Loucy (cell line): ENCODE measurements around the gene BABAM2.

Source experiments
- H2AFZ ChIP-seq: fragments of 200-600 bp; sonication (generic); 2 replicates; pipeline ENCODE4 v1.6.0; 2016; ENCODE audit warnings: antibody characterized with exemption, mild to moderate bottlenecking, low read length, moderate library complexity
- H3F3A ChIP-seq: fragments of 200-600 bp; 2 replicates; pipeline ENCODE4 v1.6.0; 2016; ENCODE audit warnings: antibody characterized with exemption, low read depth, mild to moderate bottlenecking
- H3K27me3 ChIP-seq: fragments of 200-600 bp; sonication (generic); 2 replicates; pipeline ENCODE4 v1.6.1; 2014; ENCODE audit warnings: low read length, mild to moderate bottlenecking; ENCODE audit not compliant: insufficient read depth, poor library complexity, severe bottlenecking
- H3K36me3 ChIP-seq: fragments of 200-600 bp; sonication (generic); 2 replicates; pipeline ENCODE4 v1.6.1; 2016; ENCODE audit warnings: low read length; ENCODE audit not compliant: insufficient read depth
- H3K4me1 ChIP-seq: fragments of 200-600 bp; sonication (generic); 2 replicates; pipeline ENCODE4 v1.5.1; 2014; ENCODE audit warnings: low read length, mild to moderate bottlenecking; ENCODE audit not compliant: insufficient read depth, poor library complexity, severe bottlenecking
- H3K4me2 ChIP-seq: fragments of 200-600 bp; sonication (generic); 2 replicates; pipeline ENCODE4 v1.6.0; 2014; ENCODE audit warnings: antibody characterized with exemption, low read length, low read depth, mild to moderate bottlenecking; ENCODE audit not compliant: poor library complexity, severe bottlenecking
- H3K4me3 ChIP-seq: fragments of 200-600 bp; sonication (generic); 2 replicates; pipeline ENCODE4 v1.5.1; 2014; ENCODE audit warnings: low read length, mild to moderate bottlenecking, mixed read lengths; ENCODE audit not compliant: poor library complexity, severe bottlenecking
- H3K79me2 ChIP-seq: fragments of 200-600 bp; sonication (generic); 2 replicates; pipeline ENCODE4 v1.6.1; 2014; ENCODE audit warnings: low read length; ENCODE audit not compliant: insufficient read depth
- H3K9ac ChIP-seq: fragments of 200-600 bp; sonication (generic); 2 replicates; pipeline ENCODE4 v1.6.0; 2014; ENCODE audit warnings: mild to moderate bottlenecking, low read depth, low read length, moderate library complexity; ENCODE audit not compliant: poor library complexity, severe bottlenecking
- H3K9me2 ChIP-seq: fragments of 200-600 bp; sonication (generic); replicated peaks from 2 replicates; pipeline ENCODE4 v1.6.1; 2016; ENCODE audit warnings: low read depth, low read length, mixed read lengths
- H3K9me3 ChIP-seq: fragments of 200-600 bp; sonication (generic); 2 replicates; pipeline ENCODE4 v1.6.1; 2014; ENCODE audit warnings: mild to moderate bottlenecking, antibody characterized with exemption, low read length, low read depth; ENCODE audit not compliant: insufficient read depth
- H4K20me1 ChIP-seq: fragments of 200-600 bp; sonication (generic); 2 replicates; pipeline ENCODE4 v1.6.0; 2014; ENCODE audit warnings: antibody characterized with exemption, low read length, mild to moderate bottlenecking; ENCODE audit not compliant: insufficient read depth, poor library complexity, severe bottlenecking
- EZH2phosphoT487 ChIP-seq: fragments of 200-600 bp; IDR thresholded peaks from 2 replicates; pipeline ENCODE4 v1.6.1; 2018; ENCODE audit warnings: antibody characterized with exemption, mild to moderate bottlenecking, moderate library complexity, borderline replicate concordance
- TF ChIP-seq, protein P1 (sequence below): fragments of 200-600 bp; sonication (generic); conservative IDR thresholded peaks from 2 replicates; pipeline ENCODE4 v1.5.1; 2014; ENCODE audit warnings: mild to moderate bottlenecking, antibody characterized with exemption, low read length

BABAM2 gene

DNA sequence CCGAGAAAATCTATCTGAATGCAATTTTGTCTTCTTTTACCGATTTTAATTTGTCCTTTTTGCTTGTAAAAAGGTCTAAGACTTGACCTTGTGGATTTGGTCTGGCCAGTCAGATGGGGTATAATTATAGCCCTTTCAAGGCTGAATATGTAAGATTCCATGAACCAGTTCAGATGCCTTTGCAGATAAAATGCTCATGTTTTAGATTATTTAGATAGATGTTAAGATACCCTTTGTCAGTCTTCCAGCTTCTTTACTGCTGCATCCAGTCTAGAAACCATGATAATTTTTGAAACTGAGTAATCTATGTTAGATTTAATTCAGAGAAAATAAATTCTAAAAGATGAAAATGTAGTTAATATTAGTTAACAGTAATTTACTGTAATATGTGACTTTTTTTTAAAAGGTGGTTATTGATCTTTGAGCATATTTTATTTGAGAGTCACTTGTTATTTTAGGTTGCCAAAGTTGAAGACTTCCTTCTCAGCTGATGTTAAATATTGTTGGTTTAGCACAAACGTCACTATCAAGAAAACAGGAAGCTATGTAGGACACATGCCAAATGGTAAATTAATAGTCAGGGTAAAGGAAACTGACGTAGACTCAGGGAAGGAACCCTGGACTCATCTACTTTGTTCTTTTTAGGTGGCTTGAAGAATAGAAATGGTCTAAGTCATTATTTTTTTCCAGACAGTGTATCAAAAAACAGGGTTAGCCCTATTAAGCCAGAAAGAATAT is 29.8 kb downstream of the BABAM2 start:
- no peak for TF ChIP-seq EZH2phosphoT487
- TF ChIP-seq, protein P1, sequence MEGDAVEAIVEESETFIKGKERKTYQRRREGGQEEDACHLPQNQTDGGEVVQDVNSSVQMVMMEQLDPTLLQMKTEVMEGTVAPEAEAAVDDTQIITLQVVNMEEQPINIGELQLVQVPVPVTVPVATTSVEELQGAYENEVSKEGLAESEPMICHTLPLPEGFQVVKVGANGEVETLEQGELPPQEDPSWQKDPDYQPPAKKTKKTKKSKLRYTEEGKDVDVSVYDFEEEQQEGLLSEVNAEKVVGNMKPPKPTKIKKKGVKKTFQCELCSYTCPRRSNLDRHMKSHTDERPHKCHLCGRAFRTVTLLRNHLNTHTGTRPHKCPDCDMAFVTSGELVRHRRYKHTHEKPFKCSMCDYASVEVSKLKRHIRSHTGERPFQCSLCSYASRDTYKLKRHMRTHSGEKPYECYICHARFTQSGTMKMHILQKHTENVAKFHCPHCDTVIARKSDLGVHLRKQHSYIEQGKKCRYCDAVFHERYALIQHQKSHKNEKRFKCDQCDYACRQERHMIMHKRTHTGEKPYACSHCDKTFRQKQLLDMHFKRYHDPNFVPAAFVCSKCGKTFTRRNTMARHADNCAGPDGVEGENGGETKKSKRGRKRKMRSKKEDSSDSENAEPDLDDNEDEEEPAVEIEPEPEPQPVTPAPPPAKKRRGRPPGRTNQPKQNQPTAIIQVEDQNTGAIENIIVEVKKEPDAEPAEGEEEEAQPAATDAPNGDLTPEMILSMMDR: no peak
- Histone ChIP-seq H4K20me1 (no peaks in the 10 kb centered on the region), H3K4me3 (no peak overlapping the region), H2AFZ (no peak overlapping the region), H3K27me3 (no peaks in the 10 kb centered on the region), H3K79me2 (0 out of 2 replicates have a peak, but pooled peaks cover 4% of the 10 kb centered on the region), H3K36me3 (no peaks in the 10 kb centered on the region), H3F3A (no peaks in the 10 kb centered on the region), H3K9ac (no peak overlapping the region), H3K9me3 (no peaks in the 10 kb centered on the region), H3K4me2 (peak overlapping the region; percentile 1), H3K4me1 (peaks cover 19% of the 10 kb centered on the region), H3K9me2 (no peaks in the 10 kb centered on the region)

DNA sequence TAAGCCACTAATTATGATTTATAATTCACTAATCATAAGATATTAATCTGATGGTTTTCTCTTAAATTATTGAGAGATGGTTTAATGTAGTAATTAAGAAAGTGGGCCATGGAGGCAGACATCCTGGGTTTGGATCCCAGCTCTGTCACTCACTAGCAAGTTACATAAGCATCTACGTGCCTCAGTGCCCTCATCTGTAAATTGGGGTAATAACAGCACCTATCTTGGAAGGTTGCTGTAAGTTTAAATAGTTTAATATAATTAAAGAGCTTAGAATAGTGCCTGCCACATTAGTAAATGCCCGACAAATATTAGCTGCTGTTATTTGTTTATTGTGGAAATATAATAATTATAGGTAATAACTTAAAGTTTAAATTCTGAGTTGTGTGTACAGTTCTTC is 30.9 kb downstream of the BABAM2 start:
- Histone ChIP-seq H3K27me3 (no peaks in the 10 kb centered on the region), H3F3A (no peaks in the 10 kb centered on the region), H3K79me2 (0 out of 2 replicates have a peak, but pooled peaks cover 4% of the 10 kb centered on the region), H3K9me3 (no peaks in the 10 kb centered on the region), H3K9me2 (no peaks in the 10 kb centered on the region), H3K4me3 (no peak overlapping the region), H3K4me2 (no peak overlapping the region), H4K20me1 (no peaks in the 10 kb centered on the region), H3K36me3 (no peaks in the 10 kb centered on the region), H3K9ac (no peak overlapping the region), H3K4me1 (peaks cover 26% of the 10 kb centered on the region), H2AFZ (no peak overlapping the region)
- TF ChIP-seq, protein P1: no peak
- no peak for TF ChIP-seq EZH2phosphoT487

DNA sequence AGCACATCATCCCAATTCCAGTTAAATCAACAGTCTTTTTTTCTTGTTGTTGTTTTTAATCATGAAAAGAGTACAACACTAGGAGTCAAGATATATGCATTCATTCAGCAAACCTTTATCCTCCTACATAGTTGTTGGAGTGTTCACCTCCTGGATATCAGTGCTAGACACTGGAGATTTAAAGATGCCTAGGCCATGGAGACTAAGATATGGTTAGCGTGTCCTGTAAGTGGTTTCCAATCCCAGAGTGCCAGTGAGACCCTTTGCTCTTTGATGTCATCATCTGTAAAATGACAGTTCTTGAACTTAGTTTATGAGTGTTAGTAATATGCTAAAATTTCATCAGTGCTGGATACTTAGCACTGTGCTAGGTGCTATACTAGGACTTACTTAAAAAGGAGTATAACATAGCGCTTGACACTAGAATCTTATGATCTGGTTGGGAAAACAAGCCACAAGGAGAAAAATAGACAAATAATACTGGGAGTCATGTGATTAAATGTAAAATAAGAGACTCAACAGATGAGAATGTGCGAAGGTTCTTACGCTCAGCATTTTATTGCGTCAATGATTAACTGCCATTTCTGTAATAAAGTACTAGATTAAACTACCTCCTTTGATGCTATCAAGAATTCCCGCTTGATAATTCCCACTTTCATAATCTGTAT is 31.5 kb downstream of the BABAM2 start:
- Histone ChIP-seq H4K20me1 (no peaks in the 10 kb centered on the region), H3K9ac (no peak overlapping the region), H3K9me2 (no peaks in the 10 kb centered on the region), H3K4me1 (peaks cover 30% of the 10 kb centered on the region), H3K36me3 (no peaks in the 10 kb centered on the region), H3K79me2 (no peaks in the 10 kb centered on the region), H3F3A (no peaks in the 10 kb centered on the region), H2AFZ (no peak overlapping the region), H3K4me2 (no peak overlapping the region), H3K9me3 (no peaks in the 10 kb centered on the region), H3K27me3 (no peaks in the 10 kb centered on the region), H3K4me3 (no peak overlapping the region)
- TF ChIP-seq EZH2phosphoT487: no peak
- TF ChIP-seq, protein P1: no peak
